ENCODE results near the gene DNASE1L3.
A peak's percentile ranks its signal among the peaks of the same experiment; 100 is the strongest.

DNASE1L3 gene

DNA sequence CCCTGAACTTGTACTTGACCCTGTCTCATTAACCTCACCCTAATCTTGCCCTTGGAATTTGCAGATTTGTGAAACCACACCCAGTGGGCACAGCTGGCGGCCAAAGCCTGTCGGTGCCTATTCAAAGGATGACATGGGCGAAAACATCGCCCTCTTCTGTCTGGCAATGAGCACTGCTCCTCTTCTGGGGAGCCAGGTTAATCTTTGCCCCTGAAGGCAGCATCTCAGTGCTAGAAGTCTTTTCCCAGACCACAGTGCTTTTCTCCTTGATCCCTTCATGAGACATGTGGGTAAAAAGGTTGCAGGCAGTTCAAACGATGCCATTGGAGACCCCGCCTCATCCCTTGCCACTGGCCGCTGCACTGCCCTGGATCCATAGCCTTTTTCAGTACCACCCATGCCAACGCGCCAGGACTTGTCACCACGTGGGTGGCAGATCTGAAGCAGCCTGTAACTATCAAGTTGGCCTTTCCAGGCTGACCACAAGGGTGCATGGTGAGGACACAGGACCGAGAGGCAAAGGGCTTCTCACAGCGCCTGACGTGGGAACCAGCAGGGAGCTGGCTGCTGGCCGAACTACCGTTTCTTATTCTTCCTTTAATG, 6.5 kb upstream of the DNASE1L3 start:
- TF ChIP-seq, protein P1, sequence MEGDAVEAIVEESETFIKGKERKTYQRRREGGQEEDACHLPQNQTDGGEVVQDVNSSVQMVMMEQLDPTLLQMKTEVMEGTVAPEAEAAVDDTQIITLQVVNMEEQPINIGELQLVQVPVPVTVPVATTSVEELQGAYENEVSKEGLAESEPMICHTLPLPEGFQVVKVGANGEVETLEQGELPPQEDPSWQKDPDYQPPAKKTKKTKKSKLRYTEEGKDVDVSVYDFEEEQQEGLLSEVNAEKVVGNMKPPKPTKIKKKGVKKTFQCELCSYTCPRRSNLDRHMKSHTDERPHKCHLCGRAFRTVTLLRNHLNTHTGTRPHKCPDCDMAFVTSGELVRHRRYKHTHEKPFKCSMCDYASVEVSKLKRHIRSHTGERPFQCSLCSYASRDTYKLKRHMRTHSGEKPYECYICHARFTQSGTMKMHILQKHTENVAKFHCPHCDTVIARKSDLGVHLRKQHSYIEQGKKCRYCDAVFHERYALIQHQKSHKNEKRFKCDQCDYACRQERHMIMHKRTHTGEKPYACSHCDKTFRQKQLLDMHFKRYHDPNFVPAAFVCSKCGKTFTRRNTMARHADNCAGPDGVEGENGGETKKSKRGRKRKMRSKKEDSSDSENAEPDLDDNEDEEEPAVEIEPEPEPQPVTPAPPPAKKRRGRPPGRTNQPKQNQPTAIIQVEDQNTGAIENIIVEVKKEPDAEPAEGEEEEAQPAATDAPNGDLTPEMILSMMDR (IDR thresholded peaks at IDR 0.05; ENCODE audit: control insufficient read depth, extremely low read depth, insufficient read depth) = peak; percentile 81
- peak; percentile 17 for DNase-seq (ENCODE audit: low read depth)
- no peak overlapping the region for H3K4me3 ChIP-seq (ENCODE audit: low read depth, low read length)

DNA sequence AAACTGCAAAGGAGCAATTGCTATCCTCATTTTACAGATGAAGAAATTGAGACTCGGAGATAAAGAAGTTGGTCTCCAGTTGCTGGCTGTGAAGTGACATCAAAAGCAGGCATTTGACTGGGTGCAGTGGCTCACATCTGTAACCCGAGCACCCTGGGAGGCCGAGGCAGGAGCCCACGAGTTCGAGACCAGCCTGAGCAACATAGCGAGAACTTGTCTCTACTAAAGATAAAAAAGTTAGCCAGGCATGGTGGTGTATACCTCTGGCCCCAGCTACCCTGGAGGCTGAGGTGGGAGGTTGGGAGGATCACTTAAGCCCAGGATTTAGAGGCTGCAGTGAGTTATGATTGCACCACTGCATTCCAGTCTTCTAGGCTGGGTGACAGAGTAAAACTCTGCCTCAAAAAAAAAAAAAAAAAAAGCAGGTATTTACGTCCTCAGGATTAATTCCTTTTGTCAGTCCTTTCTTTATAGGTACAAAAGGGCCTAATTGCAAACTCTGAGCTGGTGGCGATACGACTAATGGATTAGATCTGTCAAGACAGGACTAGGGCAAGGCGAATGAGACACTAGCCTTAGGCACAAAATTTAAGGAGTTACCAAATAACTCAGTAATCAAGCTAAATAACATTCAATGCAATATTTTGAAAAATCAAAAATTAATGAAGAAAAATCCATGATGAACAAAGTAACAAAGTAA, 5.9 kb upstream of the DNASE1L3 start:
- no peak overlapping the region for H3K4me3 ChIP-seq (ENCODE audit: low read depth, low read length)
- DNase-seq (ENCODE audit: low read depth) = no peak
- TF ChIP-seq, protein P1 (IDR thresholded peaks at IDR 0.05; ENCODE audit: control insufficient read depth, extremely low read depth, insufficient read depth) = no peak

DNA sequence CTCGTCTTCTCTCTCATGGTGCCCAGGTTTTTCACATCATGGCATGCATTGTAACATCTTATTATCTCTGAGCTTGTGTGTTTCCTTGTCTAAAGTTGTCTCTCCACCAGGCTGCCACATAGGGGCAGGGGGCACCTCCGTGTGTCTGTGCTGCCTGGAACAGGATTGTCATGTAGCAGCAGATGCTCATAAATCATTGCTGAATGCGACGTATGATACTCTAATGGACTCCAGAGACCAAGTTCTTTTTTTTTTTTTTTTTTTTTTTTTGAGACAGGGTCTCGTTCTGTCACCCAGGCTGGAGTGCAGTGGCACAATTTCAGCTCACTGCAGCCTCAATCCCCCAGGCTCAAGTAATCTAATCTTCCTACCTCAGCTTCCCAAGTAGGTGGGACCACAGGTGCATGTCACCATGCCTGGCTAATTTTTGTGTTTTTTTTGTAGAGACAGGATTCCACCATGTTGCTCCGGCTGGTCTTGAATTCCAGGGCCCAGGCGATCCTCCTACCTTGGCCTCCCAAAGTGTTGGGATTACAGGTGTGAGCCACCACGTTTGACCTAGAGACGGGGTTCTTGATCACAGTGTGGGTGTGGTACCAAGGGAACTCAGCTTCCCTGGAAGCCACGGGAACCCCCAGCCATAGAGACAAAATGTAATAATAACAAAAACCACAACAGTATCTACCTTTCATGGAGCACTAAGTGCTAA, 4.7 kb upstream of the DNASE1L3 start:
- TF ChIP-seq, protein P1 (IDR thresholded peaks at IDR 0.05; ENCODE audit: control insufficient read depth, extremely low read depth, insufficient read depth) = no peak
- no peak overlapping the region for H3K4me3 ChIP-seq (ENCODE audit: low read depth, low read length)
- DNase-seq (ENCODE audit: low read depth) = no peak

DNA sequence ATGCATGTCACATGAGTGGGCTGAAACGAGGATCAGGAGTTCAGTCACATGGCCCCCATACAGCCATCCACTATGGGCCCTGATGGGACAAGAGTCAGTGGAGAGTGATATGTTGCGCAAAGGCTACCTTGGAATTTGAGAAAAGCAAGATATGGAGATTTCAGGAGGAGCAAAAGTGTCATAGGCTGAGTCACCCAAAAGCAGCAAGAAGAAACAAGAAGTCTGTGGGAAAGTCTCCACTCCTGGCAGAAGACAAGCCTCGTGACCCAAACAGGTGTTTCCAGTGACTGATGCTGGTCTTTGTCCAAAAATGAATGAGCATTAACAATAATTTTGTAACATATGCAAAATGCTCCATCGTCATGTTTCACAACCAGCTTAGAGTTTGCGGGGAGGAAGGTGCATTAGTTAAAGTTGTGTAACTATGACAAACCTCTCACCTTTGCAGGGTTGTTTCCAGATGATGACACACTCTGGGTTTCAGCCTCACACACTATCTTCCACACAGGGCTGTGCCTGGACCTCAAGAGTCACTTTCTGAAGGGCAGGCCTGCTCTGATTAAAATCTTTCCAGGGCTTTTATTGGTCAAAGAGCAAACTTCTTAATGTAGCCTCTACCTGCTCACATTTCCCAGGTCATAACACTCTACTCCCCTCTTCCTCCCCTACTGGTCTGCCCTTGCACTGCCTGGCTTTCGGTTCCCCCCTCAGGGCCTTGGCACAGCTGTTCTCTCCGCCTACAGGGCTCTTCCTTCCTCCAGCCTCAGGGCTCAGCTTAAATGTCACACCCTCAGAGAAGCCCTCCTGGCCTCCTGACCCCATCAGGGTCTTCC, 3.9 kb upstream of the DNASE1L3 start:
- H3K4me3 ChIP-seq (ENCODE audit: low read depth, low read length) = no peak overlapping the region
- TF ChIP-seq, protein P1 (IDR thresholded peaks at IDR 0.05; ENCODE audit: control insufficient read depth, extremely low read depth, insufficient read depth) = no peak
- peak; percentile 30 for DNase-seq (ENCODE audit: low read depth)

DNA sequence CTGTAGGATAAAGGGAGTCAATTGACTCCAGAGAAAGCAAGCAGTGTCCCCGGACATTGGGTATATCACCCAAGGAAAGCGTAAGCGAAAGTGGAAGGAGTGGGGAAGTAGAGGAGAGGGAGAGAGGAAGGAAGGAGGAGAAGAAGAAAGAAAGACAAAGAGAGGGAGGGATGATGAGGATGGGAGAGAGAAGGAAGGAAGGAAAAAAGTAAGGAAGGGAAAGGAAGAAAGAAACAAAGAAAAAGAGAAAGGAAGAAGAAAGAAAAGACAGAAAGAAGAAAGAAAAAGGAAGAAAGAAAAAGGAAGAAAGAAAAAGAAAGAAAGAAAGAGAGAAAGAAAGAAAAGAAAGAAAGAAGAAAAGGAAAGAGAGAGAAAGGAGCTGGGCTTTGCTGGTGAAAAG, 839 bp downstream of the DNASE1L3 start:
- no peak for DNase-seq (ENCODE audit: low read depth)
- TF ChIP-seq, protein P1 (IDR thresholded peaks at IDR 0.05; ENCODE audit: control insufficient read depth, extremely low read depth, insufficient read depth) = no peak
- no peak overlapping the region for H3K4me3 ChIP-seq (ENCODE audit: low read depth, low read length)

DNA sequence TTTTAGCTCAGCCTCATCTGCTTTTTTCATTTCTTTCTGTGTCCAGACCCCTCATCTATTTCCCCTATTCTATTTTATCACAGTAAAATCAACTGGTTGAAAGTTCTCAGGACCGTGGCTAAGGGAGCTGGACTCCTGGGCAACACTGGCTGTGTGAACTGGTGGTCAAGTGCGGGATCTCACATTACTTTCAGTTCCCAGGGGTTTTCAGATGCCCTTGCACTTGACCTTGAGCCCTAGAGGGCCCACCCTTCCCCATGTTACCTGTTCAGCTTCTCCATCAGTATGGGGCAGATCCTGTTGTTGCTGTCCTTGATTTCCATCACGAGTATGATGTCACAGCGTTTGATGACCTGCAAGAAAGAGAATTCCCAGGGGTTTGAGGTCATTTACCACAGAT, 2.8 kb downstream of the DNASE1L3 start:
- no peak overlapping the region for H3K4me3 ChIP-seq (ENCODE audit: low read depth, low read length)
- DNase-seq (ENCODE audit: low read depth) = no peak
- TF ChIP-seq, protein P1 (IDR thresholded peaks at IDR 0.05; ENCODE audit: control insufficient read depth, extremely low read depth, insufficient read depth) = no peak
